C4-2B (cell line): ENCODE results near the gene FBXL14.
"Not testable (repeated sequence)": the region's sequence is repeated elsewhere in the genome, so short reads cannot be mapped to it uniquely, and the experiment has no call there.

Experiments
- H3K27ac ChIP-seq: fragments of 450-650 bp; 2 replicates; pipeline ENCODE4 v1.5.1; 2017
- CTCF ChIP-seq: fragments of 450-650 bp; conservative IDR thresholded peaks from 2 replicates; pipeline ENCODE4 v1.5.1; 2017; ENCODE audit warnings: mild to moderate bottlenecking
- ZFX ChIP-seq: fragments of 450-650 bp; IDR thresholded peaks from 2 replicates; pipeline ENCODE4 v1.6.1; 2017

Gene FBXL14

DNA sequence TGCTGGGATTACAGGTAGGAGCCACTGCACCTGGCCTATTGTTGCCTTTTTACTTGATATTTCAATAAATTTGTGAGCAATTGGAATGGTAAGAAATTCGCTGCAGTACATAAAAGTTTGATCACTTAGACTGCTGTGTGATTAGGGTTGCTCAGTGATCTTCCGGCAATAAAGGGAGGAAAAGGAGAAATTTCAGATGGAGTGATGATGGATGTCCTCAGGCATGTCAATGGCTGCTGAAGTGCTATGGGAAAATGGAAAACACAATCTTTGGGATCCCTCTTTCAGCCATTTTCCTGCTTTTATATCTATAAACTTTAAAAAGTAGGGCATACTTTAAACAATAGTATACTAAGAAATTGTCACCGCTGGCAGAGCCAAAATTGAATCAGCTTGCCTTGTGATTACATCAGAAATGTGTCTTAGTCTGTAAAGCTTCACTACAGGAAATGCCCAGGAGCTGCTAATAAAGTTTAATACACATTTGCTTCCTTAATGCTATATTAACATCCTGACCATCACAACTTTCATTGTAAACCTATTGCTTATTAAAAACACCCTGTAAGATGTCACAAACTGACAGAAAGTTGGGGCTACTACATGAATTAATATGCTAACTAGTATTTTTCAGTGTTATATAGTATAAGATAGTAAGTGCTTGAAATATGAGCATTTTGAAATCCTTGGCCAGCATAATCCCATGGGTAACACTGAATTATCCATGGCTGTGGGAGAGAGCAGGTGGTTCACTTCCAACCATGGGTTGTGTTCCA is 13.7 kb upstream of the FBXL14 start:
- H3K27ac ChIP-seq, result no peak overlapping the region

GRCh38 chr12:1606021-1606622 is 11.7 kb upstream of the FBXL14 start:
- H3K27ac ChIP-seq, result peak overlapping the region; percentile 57
- no peak for TF ChIP-seq CTCF
- TF ChIP-seq ZFX, result no peak

More for the DNA sequence above, 13.7 kb upstream of the FBXL14 start:
- TF ChIP-seq ZFX (no peak), CTCF (no peak)

DNA sequence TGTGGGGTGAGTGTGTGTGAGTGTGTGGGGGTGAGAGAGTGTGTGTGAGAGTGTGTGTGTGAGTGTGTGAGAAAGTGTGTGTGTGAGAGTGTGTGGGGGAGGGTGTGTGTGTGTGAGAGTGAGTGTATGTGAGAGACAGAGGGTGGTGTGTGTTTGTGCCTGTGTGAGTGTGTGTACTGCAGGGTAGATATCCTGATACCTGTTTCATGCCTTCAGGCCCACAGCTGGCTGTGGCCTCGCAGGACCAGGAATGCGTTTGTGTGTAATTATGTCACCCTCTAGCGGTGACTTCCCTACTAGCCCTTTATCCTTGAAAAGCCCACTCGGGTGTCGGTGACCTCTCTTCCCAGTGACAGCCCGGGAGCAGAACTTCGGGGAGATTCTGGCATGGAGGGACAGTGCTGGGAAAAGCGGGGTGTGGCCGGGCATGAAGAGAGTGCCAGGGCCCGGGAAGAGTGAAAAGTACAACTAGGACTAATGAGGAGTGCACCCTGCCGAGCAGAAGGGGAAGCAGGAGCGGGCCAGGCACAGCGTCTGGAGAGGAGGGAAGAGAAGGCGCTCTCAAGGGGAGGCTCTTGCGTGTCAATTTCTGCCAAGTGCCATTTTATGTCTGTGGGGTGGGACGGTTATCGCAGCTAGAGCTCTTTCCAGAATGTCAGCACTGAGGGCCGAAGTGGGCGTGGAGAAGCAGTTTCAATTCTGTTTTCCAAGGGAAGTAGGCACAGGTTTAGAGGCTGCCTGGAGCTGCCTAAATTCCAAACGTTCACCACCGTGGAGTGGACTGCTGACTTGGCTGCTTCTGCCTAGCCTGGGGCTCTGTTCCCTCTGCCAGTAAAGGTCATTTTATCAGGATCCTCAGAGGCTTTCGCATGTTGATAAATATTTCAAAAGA is 11.0 kb upstream of the FBXL14 start:
- TF ChIP-seq ZFX (no peak), CTCF (peak; percentile 90)
- H3K27ac ChIP-seq, result peak overlapping the region; percentile 57

DNA sequence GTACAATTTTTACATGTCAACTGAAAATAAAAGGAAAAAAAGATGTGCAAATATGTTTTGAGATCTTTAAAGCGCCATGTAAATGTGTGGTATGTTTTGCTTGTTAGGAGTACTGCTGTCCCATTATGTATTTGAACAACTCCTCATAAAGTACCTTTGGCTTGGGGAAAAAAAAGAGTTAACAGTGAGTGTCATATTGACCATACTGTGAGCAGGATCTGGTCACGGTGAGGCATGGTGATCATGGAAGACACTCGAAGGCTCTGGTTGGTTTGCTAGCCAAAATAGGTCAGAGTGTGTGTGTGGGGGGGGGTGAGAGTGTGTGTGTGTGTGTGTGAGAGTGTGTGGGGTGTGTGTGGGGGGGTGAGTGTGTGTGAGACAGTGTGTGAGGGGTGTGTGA is 10.1 kb upstream of the FBXL14 start:
- H3K27ac ChIP-seq, result no peak overlapping the region
- TF ChIP-seq ZFX (no peak), CTCF (no peak)

GRCh38 chr12:1603269-1603993 is 9.1 kb upstream of the FBXL14 start:
- TF ChIP-seq CTCF (no peak), ZFX (no peak)
- no peak overlapping the region for H3K27ac ChIP-seq

DNA sequence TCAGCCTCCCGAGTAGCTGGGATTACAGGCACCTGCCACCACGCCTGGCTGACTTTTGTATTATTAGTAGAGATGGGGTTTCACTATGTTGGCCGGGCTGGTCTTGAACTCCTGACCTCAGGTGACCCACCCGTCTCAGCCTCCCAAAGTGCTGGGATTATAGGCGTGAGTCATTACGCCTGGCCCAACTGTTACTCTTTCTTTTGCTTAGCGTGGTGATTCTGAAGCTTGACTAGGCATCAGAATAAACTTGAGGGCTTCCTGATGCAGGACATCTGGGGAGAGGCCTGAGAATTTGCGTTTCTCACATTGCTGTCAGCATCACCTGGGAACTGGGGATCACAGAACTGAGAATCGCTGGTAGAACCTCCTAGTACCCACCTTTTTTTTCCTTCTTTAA is 8.3 kb upstream of the FBXL14 start:
- not testable (repeated sequence) for H3K27ac ChIP-seq

- no peak overlapping the region for H3K27ac ChIP-seq
- TF ChIP-seq CTCF (no peak), ZFX (no peak)
These were observed 4.4 kb upstream of the FBXL14 start for GRCh38 chr12:1598757-1599156.
